HFFc6 (cell line): ENCODE data around the gene ZNF428. TPM values are rescaled to one million over a fixed set of nuclear protein-coding genes. Genes with fewer than 3 reads are reported as not detected.

Experiments used
- DNase-seq: peaks from one replicate; pipeline ENCODE4 v3.0.0-alpha.2; 2018
- H3K27ac Mint-ChIP-seq: 2 replicates; pipeline ENCODE4 v1.8.0; 2020; ENCODE audit warnings: mild to moderate bottlenecking, mixed read lengths
- H3K27me3 Mint-ChIP-seq: 2 replicates; pipeline ENCODE4 v1.8.0; 2021; ENCODE audit warnings: mild to moderate bottlenecking, moderate library complexity, mixed read lengths; ENCODE audit not compliant: insufficient read depth
- H3K36me3 Mint-ChIP-seq: 2 replicates; pipeline ENCODE4 v1.8.0; 2021; ENCODE audit warnings: low read depth, mixed read lengths
- H3K4me1 Mint-ChIP-seq: 2 replicates; pipeline ENCODE4 v1.8.0; 2020; ENCODE audit warnings: low read depth, mixed read lengths
- H3K4me3 Mint-ChIP-seq: 2 replicates; pipeline ENCODE4 v1.8.0; 2020; ENCODE audit warnings: mild to moderate bottlenecking, moderate library complexity, mixed read lengths
- H3K9me3 Mint-ChIP-seq: 2 replicates; pipeline ENCODE4 v1.8.0; 2020; ENCODE audit warnings: mild to moderate bottlenecking, mixed read lengths
- CTCF ChIP-seq: fragments of 200-600 bp; sonication (generic); IDR thresholded peaks from 2 replicates; pipeline ENCODE4 v1.5.0; 2021; ENCODE audit warnings: antibody characterized with exemption, mild to moderate bottlenecking
- total RNA-seq, 6 experiments: library from RNA; stranded (reverse); fragmentation: NEBNext Ultra II Directional; extraction: Animal tissue kit (Norgen Biotek cat#: 25700); gene quantifications; 2 replicates in 1 of 6; 3 replicates in 5 of 6; pipeline ENCODE4 v1.2.3, GENCODE V29; 2021

ZNF428 gene
- total RNA-seq, 6 experiments from 2014 or later, result 32.2 to 42.2 (median 37.3) TPM

DNA sequence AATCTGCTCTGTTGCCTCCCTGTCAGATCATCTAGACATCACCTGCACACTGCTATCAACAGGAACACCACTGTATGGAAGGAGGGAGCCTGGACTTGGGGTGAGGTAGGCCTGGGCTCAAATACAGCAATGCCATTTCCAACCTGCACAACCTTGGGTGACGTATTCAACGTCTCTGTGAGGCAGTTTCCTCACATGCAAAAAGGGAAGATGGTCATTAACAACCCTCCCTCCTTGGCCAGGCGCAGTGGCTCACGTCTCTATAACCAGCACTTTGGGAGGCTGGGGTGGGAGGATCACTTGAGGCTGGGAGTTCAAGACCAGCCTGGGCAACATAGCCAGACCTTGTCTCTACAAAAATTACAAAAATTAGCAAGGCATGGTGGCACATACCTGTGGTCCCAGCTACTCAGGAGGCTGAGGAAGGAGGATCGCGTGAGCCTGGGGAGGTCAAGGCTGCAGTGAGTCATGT, 57.2 kb downstream of the ZNF428 start:
- TF ChIP-seq CTCF, result no peak
- peaks cover 35% of the 10 kb centered on the region for H3K36me3 Mint-ChIP-seq
- peaks cover 48% of the 10 kb centered on the region for H3K4me1 Mint-ChIP-seq
- peak overlapping the region; percentile 78 for H3K27ac Mint-ChIP-seq
- H3K4me3 Mint-ChIP-seq, result no peak overlapping the region
- no peaks in the 10 kb centered on the region for H3K9me3 Mint-ChIP-seq
- no peaks in the 10 kb centered on the region for H3K27me3 Mint-ChIP-seq
- no peak for DNase-seq

GRCh38 chr19:43561139-43561970, 58.1 kb downstream of the ZNF428 start:
- no peak overlapping the region for H3K4me3 Mint-ChIP-seq
- H3K4me1 Mint-ChIP-seq, result peaks cover 51% of the 10 kb centered on the region
- no peak for TF ChIP-seq CTCF
- H3K27me3 Mint-ChIP-seq, result no peaks in the 10 kb centered on the region
- peaks cover 35% of the 10 kb centered on the region for H3K36me3 Mint-ChIP-seq
- H3K27ac Mint-ChIP-seq, result peak overlapping the region; percentile 50
- no peaks in the 10 kb centered on the region for H3K9me3 Mint-ChIP-seq
- DNase-seq, result no peak

- Mint-ChIP-seq H3K4me3 (no peak overlapping the region), H3K9me3 (no peaks in the 10 kb centered on the region), H3K4me1 (peaks cover 51% of the 10 kb centered on the region), H3K36me3 (peaks cover 35% of the 10 kb centered on the region), H3K27ac (peak overlapping the region; percentile 50), H3K27me3 (no peaks in the 10 kb centered on the region)
- DNase-seq, result peak; percentile 13
- TF ChIP-seq CTCF, result peak; percentile 44
These were observed 58.7 kb downstream of the ZNF428 start for GRCh38 chr19:43560687-43561086.

Other genes starting within 250 kb of the ZNF428 start
- gene TEX101, start 204.7 kb downstream of the ZNF428 start, total RNA-seq, result not detected
- gene LYPD3, start 154.0 kb downstream of the ZNF428 start, total RNA-seq, result under 1 TPM; 0.17 to 0.35 (median 0.22) TPM
- gene PHLDB3, start 114.9 kb downstream of the ZNF428 start, total RNA-seq, result 10 to 100 TPM in 4 of 6 experiments, 1 to 10 TPM in 2; 7.5 to 12.5 (median 11.7) TPM
- 100 to 1,000 TPM in 4 of 6 experiments, 10 to 100 TPM in 2; 81.3 to 125 (median 107) TPM for gene ETHE1, start 92.4 kb downstream of the ZNF428 start, total RNA-seq
- gene ZNF575, start 86.4 kb downstream of the ZNF428 start, total RNA-seq, result 1 to 10 TPM; 1.6 to 2.9 (median 2.3) TPM
- 10 to 100 TPM; 16.2 to 29.8 (median 27.1) TPM for gene XRCC1, start 44.1 kb downstream of the ZNF428 start, total RNA-seq
- under 1 TPM in 2 of 6 experiments, not detected in 4; 0.23 to 0.61 TPM for gene PINLYP, start 43.8 kb downstream of the ZNF428 start, total RNA-seq
- gene IRGQ, start 23.5 kb downstream of the ZNF428 start, total RNA-seq, result 10 to 100 TPM; 19.5 to 24.7 (median 21.2) TPM
- 10 to 100 TPM; 18.1 to 20.8 (median 20.0) TPM for gene ZNF576, start 23.0 kb downstream of the ZNF428 start, total RNA-seq
- under 1 TPM in 5 of 6 experiments, not detected in 1; 0.11 to 0.31 (median 0.21) TPM for gene SRRM5, start 7.5 kb downstream of the ZNF428 start, total RNA-seq
- 1 to 10 TPM in 2 of 6 experiments, under 1 TPM in 4; 0.43 to 1.3 (median 0.82) TPM for gene CADM4, start 20.2 kb upstream of the ZNF428 start, total RNA-seq
- gene PLAUR, start 50.5 kb upstream of the ZNF428 start, total RNA-seq, result 100 to 1,000 TPM; 123 to 163 (median 152) TPM
- not detected for gene IRGC, start 96.4 kb upstream of the ZNF428 start, total RNA-seq
- 10 to 100 TPM; 29.8 to 39.4 (median 32.0) TPM for gene SMG9, start 135.3 kb upstream of the ZNF428 start, total RNA-seq
- 1 to 10 TPM in 2 of 6 experiments, under 1 TPM in 4; 0.53 to 3.1 (median 0.81) TPM for gene KCNN4, start 161.3 kb upstream of the ZNF428 start, total RNA-seq
- gene LYPD5, start 182.8 kb upstream of the ZNF428 start, total RNA-seq, result under 1 TPM in 5 of 6 experiments, not detected in 1; 0.11 to 0.81 (median 0.34) TPM
- gene ZNF283, start 207.7 kb upstream of the ZNF428 start, total RNA-seq, result 1 to 10 TPM; 5.7 to 9.0 (median 7.9) TPM